Activated T-cell treated with anti-CD3 and anti-CD28 coated beads, Interleukin-2, amount 50 U/mL, for 48 hours (primary cell): ENCODE data around the gene APP.
"Not testable (repeated sequence)": the region's sequence is repeated elsewhere in the genome, so short reads cannot be mapped to it uniquely, and the experiment has no call there.

Source experiments
- DNase-seq, 2 experiments: peaks; one replicate each; pipeline ENCODE4 v3.0.0-alpha.2; 2020

APP gene

DNA sequence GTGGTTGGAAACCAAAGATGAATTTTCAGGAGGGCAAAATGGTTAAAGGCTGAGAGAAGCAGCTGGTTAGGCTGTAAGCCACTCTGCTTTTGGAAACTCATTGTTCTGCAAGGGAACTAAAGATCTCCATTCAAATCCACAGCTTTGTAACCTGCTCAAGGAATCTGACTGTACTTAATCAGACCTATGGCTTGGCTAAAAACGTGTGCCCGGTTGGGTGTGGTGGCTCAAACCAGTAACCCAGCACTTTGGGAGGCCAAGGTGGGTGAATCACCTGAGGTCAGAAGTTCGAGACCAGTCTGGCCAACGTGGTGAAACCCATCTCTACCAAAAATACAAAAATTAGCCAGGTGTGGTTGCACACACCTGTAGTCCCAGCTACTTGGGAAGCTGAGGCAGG lies 158.1 kb downstream of the APP start:
- not testable (repeated sequence) for DNase-seq

DNA sequence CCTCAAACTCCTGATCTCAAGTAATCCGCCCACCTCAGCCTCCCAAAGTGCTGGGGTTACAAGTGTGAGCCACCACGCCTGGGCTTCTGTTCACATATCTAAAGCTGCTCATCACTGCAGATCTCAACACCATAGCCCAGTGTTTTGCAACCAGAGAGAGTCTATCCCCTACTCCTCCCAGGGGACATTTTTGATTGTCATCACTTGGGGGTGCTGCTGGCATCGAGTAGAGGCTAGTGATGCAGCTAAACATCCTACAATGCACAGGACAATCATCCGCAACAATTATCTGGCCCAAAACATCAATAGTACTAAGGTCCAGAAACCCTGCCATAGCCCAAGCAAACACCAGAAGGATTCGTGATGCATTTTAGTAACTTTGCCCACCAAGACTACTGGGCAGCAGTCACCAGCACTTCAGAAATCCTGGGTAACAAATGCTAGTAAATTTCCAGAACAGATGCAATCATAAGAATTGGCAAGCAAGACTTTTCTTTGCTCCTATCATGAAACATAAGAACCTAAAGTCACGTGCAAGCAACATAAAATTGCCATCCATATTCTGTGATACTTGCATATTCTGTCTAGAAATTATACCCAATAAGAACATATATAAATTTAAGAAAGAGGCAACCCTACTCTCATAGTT lies 159.2 kb downstream of the APP start:
- no peak for DNase-seq

DNA sequence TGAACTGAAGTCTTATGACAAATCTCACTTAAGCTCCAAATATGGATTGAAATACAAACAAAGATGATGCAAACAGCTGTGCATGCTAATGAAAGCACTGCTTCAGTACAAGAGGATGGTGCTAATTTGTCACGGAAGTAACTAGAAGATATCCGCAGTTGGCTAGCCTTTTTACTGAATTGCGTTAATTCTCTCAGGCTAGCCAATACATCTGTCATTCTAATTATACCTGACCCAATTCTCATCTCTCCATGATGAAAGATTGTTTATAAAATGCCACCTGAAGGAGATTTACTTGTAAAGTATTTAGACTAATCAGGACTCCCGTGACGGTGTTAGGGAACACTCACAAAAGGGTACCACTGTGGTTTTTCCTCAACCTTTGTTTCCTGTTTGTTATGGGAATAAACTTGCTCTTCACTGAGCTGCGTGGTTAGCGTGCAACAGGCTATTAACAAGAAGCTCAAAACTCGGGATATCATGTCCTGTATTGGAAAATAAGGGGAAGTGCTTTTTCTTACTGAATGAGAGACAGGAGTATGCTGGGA lies 162.5 kb downstream of the APP start:
- DNase-seq = no peak

DNA sequence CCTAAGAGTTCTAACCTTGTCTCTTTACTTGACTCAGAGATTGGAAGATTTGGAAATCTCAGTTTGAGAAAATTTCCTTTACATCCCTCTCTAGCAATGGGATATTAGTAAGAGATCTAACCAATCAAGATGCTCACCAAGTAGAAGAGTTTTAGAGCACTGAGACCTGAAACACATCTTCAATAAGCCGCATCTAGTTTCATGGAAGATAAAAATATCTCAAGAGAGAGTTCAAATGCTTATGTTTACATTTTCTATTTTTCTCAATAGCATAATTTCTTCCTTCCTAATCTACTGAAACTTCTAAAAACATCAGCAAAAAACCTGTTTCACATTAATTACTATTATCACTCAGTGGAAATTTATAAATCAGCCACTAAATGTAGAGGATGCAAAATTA lies 165.1 kb downstream of the APP start:
- no peak for DNase-seq

DNA sequence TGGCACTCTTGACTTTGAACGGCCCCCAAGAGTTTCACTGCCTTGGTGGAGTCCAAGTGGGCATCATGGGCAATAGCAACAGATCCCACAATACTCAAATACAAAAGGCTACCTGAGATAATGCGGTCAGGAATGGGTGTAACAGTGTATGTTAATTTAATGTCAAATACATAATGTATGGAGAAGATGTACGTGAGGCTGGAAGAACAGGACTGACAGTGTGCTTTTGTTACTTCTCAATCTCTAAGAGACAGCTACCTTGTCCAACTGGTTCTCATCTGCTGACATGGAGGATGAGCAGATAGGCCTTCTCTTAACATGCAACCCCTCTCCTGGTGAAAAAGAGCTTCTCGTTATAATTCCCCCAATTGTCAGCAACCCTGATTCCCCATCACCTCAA lies 167.2 kb downstream of the APP start:
- DNase-seq = no peak

DNA sequence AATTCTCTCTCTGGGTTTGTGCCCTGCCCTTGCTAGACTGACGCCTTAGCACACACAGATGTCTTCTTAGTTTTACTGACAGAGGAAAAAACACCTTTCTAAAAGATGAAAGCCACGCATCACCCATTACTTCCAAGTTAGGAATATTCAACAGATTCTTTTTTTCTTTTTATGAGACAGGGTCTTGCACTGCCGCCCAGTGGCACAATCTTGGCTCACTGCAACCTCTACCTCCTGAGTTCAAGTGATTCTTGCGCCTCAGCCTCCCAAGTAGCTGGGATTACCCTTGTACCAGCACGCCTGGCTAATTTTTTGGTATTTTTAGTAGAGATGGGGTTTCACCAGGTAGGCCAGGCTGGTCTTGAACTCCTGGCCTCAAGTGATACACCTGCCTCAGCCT lies 169.2 kb downstream of the APP start:
- DNase-seq = no peak

DNA sequence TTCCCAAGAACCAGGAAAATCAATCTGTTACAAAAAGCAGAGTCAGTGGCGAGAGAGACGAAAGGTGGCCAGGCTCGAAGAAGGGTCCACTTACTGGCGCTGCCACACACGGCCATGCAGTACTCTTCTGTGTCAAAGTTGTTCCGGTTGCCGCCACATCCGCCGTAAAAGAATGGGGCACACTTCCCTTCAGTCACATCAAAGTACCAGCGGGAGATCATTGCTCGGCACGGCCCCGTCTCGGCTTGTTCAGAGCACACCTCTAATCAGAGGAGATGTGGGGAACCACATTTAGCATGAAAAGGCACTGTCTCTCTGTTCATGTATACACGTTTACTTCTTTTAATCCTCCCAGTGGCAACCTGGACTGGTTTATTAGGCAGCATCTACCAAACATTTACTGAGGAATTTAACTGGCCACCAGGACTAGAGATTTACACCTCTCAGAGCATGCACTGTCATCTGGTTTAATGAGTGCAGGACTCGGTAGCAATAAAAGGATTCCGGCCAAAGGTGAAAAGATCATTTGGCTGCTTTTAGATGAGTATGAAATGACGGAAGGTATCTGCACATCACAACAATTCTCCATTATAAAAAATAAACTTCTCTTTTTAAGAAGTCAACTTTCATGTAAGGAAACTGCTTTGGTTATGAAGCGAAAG lies 170.5 kb downstream of the APP start:
- peak; percentile 25 to 36 for DNase-seq

DNA sequence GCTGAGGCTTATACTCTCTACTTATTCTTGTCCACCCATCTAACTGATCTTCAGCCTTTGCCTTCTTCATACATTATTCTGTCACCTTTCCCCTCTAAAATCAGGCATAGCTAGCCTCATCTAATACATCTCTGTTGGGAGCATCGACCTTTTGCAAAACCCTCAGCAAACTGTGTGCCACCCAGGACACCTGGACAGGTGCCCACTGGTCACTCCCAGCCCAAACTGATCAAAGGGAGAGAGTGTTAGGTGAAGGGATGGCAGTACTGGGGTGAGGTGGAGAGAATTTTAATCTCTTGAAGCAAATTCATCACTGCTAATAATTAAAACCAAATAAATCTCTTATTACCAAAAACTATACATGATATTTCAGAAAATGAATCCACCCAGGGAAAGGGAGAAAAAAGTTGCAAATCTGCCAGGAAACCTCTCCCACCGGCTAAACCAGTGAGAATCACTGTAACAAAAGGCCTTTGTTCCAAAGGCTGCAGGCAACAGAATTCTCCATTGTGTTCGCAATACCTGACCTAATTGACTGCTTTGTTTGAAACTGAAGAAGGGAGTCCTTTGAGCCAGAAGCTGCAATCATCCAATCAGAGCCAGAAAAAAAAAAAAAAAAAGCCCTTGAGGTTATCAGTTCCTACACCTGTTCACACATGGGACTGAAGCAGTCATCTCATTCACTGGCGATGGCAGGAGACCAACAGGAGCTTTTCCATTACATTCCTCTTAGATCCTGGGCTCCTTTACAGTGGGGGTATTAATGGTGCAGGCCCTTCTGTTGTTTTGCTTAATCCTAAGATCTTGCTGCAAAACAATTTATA lies 172.6 kb downstream of the APP start:
- no peak for DNase-seq

DNA sequence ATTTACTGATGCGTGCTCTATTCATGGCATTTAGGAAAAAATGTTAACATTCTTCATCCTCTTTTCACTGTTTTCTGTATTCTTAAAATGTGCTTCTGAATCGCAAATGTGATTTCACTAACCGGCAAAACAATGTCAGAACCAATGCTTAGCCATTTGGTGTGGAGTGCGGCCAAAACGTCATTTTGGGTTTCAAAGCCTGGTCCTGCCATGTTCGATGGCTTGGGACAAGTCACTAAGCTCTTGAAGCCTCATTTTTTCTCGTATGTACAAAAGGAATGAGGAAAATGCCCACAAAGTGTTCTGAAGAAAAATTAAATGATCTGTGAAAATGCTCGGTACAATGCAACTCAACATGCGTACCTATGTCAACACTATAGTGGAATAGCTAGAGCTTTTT lies 175.3 kb downstream of the APP start:
- DNase-seq = no peak

DNA sequence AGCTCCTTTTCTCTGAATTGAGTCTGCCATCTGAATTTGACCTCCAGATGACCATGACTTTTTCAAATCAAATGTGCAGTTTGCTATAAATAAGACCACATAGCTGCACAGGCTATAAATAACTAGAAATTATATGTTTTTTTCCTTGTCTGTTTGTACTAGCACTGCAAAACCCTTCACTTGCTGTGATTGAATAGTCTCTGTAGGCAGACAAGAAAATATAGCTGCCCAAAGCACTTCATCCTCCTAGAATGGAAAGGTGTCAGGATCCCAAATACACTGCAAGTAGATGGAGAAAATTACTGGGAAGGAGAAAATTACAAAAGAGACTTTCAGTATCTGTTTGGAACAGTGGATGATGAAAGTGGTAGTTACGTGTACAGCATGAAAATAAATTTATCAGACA lies 175.8 kb downstream of the APP start:
- DNase-seq = no peak

DNA sequence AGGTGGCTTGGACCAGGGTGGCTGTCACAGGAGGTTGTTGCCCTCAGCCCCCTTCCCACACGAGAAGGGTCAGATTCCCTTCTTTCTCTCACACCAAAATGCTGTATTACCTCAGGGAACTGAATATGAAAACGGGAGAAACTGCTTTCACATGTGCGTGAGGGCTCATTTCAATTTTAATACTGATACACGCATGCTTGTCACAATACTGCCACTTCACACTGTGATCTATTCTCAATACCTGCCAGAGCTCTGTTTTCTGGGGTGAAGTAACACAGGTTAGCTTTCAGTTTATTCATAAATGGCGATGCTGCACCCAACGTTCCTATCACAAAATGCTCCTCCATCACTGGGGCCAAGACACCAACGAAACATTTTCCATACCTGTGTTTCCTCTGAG lies 181.8 kb downstream of the APP start:
- DNase-seq = no peak

DNA sequence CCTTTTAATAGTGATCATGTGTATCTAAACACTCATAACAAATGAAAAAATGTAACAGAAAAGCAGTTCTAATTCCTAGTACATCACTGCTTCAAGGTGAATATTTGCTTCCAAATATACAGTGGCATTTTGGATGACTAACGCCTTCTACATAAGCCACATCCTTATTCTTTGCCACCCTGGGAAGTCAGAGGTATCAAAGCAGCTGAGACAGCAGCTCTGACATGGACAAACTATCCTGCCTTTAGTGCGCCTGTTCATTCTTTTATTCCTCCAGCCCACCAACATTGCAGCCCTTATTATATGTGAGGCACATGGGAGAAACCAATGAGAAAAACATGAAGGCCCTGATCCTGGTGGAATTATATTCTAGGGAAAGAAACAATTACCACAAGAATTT lies 183.0 kb downstream of the APP start:
- DNase-seq = no peak

DNA sequence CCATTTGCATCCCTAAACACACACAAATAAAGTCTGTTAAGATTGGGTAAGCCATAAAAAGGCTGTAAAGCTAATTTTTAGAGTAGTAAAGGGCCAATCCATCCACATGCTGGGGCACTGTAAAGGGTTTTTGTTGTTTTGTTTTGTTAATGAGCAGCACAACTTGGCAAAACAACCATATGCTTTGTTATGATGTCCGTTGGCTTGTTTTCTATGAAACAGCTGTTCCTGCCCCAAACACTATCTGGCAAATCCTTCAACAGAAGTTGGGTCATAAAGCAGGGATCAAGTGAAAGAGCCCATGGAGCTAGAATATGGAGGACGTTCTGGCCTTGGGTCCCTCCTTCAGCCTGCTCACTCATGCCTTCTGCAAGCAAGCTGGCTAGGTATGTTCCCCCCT lies 183.6 kb downstream of the APP start:
- DNase-seq = no peak

DNA sequence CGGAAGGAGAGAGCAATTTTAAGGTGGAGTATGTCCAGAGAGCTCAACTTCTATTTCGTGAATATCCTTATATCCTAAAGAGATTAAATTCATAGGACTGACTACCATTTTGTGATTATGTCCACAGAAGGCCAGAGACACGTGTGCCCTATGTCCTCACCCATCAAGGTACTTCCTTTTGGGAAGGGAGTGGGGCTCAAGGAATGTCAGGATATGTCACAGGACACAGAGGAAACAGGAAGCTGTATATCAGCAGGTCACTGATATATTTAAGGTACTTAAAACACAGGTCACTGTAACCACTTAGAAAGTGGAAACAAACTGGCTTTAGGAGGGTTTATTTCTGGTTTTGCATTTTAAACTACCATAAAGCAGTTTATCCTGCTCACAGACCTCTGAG lies 184.6 kb downstream of the APP start:
- DNase-seq = no peak

DNA sequence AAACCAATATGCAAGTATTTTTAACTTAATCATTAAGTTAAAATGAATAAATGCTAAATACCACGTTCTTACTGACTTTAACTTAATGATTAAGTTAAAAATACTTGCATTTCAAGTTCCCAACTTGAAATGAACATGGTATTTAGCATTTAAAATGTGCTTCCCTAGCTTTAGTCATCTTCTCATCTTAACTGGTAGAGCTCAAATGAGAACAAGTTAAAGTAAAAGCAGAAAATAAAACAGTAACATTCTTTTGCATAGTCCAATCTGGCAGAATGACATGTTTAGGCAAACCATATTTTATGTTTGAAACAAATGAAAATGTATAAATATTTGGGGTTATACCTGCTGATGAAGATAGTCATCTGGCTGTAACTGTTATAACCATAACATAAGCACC lies 186.0 kb downstream of the APP start:
- no peak for DNase-seq

DNA sequence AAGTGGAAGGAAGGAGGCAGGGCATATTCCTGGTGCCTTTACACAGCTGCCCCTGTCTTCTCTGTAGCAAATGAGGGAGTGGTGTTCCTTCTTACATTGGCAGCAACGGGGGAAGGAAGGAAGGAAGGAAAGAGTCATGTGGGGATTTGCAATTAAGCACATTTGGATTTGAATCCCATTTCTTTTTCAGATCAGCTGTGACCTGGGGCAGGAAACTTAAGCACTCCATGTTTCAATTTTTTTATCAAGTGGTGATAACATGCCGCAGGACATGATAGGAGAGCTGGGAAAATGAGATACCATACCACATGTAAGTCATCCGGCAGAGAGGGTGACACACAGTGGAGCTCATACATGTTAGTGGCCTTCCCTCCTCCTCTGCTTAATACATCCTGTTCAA lies 186.8 kb downstream of the APP start:
- no peak for DNase-seq

DNA sequence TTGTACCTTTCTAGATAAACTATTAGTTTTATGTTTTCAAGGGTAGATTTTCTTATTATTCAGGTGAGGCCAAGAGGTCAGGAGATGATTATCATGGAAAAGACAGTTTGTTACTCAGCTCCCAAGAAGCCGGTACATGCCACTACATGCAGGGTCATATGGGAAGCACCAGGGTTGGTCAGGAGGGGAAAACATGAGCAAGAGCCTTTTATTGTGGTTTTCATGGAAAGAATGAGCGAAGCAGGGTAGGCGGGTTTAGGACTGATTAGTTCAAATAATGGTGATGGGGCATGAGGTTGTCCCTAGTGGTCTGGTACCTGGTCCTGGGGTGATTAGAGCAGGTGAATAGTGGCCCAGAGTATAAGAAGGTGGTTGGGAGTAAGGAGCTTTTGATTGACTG lies 189.9 kb downstream of the APP start:
- DNase-seq = no peak

DNA sequence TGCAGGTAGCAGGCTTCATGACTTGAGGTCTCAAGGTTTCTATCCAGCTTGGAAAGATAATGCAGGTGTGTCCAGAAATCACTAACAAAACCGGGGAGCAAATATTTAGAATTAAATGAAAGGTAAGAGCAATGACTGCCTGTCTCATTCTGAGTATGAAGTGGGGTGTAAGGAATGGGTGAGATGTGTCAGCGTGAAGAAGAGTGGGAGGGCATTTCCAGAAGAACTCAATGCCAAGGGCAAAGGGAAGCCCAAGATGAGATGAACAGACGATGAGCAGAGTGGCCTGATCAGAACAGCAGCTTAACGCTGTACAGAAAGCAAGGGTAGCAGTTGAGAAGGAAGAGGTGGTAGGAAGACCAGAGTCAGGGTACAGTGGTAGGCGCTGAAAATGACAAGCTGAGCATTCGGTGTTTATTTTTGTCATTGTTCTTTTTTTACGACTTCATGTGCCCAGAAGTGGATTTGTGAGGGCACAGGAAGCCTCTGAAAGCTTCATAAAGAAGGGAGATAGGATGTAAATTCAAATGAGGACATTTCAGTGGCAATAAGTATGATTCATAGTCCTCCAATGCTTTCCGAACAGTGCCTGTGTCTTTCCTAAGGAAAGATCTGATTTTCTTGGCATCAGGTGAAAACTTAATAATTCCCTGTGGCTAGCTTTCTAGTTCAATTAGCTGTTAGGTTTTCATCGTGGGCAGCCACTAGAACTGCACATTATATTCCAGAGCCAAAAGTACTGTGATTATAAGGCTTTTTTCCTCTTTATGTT lies 190.5 kb downstream of the APP start:
- no peak for DNase-seq

DNA sequence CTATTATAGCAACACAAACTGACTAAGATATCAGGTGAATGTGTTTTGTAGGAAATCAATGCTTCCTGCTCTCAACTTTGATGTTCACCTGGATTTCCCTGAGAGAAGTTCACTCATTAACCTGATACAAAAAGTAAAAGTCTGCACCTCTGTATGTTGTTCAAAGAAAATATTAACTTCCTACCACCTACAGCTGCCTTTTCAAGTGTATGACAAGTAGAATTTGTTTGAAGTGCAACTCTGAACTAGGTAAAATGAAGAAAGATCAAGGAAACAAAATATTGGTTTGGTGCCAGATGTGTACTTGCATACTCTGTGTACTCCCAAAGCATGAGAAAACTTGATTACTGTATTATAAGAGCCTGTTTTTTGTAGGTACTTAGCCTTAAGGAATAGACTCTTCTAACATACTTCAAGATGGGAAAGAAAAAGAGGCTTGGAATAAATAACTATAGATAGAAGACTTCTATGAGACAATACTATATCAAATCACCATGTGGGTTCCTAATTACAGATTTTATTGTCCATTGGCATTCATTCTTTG lies 193.4 kb downstream of the APP start:
- DNase-seq = no peak

DNA sequence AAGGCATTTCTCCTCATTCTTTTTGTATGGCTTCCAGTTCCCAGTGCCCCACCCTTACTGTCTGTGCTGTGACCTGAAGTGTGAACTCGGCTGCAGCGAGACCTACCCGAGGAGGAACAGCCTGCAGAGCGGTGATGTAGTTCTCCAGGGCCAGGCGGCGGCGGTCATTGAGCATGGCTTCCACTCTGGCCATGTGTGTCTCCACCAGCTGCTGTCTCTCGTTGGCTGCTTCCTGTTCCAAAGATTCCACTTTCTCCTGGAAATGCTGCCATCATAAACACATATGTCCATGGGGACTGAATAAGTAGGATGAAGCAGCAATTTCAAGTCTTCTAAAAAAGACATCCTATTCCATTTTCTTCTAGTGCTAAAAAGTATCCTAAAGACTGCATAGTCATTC lies 195.6 kb downstream of the APP start:
- DNase-seq = no peak

DNA sequence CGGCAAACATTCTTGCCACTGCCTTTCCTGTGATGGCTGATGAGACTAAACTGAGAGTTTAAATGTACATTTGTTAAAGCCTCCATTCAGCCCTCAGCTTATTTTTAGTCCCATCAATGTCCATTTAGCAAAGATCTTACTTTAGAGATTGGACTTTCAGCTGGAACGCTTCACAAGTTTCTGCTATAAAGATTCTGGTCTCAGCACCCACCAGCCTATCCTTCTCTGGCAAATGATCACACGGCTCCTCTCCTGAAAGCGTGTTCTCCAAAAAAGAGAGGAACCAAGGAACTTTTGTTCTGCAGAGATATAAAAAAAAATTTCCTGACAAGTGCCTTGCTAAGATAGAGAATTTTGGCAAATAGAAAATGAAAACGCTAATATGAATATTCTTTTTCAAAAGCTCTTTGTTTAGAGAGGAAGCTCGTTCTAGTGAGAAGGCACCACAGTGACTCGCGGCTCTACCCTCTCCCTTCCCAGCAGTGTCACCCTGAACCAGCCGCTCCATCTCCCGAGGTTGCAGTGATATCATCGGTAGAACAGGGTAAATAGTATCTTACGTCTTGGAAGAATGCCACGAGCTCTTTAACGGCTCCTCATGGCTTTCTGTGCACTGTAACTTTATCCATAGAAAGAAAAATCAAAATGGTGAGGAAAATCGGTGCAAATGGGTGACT lies 200.2 kb downstream of the APP start:
- DNase-seq = no peak

DNA sequence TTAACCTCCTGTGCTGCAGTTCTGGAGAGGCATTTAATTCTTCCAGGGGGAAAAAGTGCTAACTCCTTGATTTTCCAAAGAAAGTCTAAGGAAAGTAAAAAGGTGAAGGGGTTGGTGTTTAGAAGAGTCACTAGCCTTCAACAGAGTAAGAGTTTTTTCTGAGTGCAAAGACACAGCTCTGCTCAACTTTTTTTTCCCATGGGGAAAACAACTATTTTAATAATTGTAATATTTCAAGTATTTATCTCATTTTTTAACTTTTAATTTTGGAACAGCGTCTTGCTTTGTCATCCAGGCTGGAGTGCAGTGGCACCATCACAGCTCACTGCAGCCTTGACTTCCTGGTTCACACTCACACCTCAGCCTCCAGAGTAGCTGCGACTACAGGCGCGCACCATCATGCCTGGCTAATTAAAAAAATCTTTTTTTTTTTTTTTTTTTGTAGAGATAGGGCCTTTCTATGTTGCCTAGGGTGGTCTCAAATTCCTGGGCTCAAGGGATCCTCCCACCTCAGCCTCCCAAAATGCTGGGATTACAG lies 202.6 kb downstream of the APP start:
- no peak for DNase-seq
